Stimulated activated CD4-positive, alpha-beta T cell treated with anti-CD3 and anti-CD28 coated beads, Interleukin-1b, Interleukin-23, amount 100 ng/mL, for 1 hour (primary cell): ENCODE measurements around the gene RAP1GAP2.
"Not testable (repeated sequence)": the region's sequence is repeated elsewhere in the genome, so short reads cannot be mapped to it uniquely, and the experiment has no call there.

Source experiments
- DNase-seq, 2 donors: peaks; one replicate each; pipeline ENCODE4 v3.0.0-alpha.2; 2020; ENCODE audit warnings: low read depth in 2 of 2

RAP1GAP2 gene

DNA sequence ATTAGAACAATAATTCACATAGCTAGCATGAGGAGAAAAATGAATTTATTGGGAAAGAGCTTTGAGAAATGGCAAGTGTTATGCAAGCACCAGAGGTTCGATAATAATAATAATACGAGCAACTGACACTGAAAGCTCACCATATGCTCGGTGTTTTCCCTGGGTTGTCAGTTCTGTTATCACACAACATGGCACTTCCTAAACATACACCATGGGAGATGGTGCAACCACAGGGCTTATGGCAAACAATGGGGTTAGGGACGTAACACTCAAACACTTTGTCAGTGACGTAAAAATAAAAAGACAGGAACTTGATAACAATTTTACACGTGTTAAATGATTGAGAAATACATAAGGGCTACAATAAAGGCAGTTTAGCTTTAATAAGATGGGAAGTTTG is 243.5 kb downstream of the RAP1GAP2 start:
- no peak for DNase-seq

DNA sequence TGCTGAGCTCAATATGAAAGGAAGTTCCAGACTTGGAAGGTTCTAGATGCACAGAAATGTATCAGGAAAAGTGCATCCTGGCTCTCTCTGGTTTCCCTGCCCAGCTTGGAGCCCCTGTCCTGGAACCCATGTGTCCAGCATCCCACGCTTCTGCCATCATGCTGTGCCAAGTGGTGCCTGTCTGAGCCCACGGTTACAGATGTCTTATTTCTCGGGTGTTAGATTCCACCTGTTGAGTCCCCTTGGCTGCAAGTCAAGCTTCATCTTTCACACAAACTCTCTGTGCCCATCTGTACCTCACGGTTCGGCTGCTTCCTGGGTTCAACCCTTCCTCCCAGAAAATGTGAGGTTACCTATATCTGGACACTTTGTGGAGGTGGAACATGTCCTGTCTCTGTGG is 244.6 kb downstream of the RAP1GAP2 start:
- no peak for DNase-seq

DNA sequence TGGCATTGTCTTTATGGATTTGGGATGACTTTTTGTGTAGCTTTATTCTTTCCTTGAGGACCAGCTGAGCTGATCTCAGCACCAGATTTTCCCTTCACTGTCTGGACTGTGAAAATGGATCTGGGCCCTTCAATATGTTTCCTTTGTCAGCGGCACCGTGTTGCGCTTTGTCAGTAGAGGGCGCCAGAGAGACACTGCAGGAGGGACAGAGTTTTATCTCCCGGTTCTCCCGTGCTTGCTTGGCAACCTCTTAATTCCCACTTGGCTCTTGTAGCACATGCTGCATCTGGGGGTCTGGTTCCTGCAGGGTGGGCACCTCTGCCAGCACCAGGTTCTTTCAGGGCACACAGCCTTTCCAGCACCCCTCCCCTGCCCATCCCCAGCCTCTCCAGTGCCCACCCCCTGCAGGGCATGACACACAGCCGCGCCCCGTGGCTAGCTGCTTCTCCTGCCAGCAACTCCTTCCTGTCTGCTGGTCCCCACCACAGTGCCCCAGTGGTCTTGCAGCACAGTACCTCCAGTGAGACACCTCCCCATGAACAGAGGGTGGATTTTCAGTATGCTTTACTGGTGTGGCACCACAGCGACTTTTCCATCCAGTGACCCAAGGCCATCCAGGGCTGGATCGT is 247.6 kb downstream of the RAP1GAP2 start:
- no peak for DNase-seq

DNA sequence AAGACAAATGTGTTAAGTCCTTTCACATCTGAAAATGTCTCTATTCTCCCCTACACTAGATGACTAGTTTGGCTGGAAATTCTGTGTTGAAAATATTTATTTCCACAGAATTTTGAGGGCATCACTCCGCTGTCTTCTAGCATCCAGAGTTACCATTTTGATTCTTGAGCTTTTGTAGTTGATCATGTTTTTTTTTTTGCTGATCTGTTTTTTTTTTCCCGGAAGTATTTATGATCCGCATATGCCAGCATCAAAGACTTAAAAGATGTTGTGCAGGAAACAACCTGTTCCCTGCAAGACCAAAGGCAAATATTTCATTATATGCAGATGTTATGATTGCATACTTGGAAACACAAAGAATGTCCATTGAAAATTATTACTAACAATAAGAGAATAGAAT is 250.5 kb downstream of the RAP1GAP2 start:
- DNase-seq = no peak

DNA sequence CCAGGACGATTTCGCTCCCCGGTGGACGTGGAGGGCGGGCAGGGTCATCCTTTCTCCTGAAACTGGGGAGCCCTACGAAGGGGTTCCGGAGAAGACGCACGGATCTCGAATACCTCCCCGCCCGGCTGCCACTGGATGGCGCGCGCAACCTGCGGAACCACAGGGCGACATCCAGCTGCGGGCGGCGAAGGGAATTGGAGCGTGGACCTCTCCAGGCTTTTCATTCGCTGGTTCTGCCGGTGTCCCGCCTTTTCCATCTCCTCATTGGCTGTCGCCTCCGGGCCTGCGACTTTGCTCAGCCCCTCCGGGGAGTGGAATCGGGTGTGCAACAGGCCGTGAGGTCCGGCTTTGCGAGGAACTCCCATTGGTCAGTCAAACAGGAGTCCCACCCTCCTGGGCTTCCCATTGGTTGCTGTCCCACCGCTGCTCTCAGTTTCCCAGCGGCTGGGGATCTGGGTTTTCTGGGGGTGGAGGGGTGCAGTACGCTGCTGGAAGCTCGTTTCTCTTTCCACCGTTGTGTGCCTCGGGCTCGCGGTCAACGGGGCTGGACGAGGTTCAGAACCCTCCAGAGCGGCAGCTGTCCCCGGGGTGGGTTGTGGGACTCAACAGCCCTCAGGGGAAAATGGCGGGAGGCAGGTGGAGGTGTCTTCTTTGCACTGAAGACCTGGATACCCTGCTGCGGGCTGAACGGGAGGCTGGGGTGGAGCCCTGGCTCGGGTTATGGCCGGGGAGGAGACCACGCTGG is 252.7 kb downstream of the RAP1GAP2 start:
- peak; percentile 80 to 83 for DNase-seq

DNA sequence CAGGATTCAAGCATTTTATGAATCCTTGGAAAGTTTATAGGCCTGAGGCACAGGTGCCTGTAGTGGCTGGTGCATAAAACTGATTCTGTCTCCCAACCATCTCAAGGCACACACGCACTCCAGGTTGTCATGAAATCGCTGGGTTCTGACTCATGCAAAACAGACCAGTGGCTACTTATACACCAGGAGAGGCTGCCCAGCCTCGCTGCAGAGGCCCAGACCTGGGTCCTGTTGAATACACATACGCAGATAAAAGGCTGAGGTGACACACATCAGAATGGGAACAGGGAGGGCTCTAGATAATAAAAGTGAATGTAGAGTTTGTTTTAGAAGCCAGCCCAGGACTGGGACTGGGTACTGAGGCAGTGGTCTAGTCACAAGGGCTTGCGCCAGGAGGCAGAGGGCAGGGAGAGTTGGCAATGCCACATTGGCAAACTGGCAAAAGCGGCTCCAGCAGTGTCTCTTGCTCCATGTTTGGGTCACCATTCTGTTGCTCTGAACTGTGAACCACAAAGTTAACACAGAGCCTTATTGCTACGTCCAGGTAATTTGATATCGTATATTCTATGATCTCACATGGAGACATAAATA is 253.6 kb downstream of the RAP1GAP2 start:
- DNase-seq = no peak

DNA sequence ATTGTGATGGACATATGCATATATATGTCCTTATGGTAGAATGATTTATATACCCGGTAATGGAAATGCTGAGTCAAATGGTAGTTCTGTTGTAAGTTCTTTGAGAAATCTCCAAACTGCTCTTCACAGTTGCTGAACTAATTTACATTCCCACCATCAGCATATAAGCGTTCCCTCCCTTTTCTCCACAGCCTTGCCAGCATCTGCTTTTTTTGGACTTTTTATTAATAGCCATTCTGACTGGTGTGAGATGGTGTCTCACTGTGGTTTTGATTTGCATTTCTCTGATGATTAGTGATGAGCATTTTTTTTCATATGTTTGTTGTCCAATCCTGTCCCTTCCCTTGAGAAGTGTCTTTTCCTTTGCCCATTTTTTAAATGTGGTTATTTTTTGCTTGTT is 258.6 kb downstream of the RAP1GAP2 start:
- DNase-seq = not testable (repeated sequence)

DNA sequence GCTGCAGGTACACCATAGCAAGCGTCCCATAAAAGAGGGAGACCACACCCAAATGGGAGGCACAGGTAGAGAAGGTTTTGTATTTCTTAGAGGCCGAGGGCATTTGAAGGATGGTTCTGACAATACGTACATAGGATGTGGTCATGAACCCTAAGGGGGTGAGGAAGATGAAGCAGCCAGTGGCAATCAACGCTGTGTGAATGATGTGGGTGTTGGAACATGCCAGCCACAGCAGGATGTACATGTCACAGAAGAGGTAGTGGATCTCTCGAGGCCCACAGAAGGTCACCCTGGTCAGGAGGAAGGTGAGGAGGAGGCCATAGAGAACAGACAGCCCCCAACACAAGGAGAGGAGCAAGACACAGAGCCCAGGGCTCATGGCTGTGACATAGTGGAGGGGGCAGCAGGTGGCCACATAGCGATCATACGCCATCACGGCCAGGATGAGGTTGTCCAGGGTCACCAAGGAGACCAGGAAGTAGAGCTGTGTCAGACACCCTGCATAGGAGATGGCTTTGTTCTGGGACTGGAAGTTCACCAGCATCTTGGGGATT is 266.7 kb downstream of the RAP1GAP2 start:
- not testable (repeated sequence) for DNase-seq

DNA sequence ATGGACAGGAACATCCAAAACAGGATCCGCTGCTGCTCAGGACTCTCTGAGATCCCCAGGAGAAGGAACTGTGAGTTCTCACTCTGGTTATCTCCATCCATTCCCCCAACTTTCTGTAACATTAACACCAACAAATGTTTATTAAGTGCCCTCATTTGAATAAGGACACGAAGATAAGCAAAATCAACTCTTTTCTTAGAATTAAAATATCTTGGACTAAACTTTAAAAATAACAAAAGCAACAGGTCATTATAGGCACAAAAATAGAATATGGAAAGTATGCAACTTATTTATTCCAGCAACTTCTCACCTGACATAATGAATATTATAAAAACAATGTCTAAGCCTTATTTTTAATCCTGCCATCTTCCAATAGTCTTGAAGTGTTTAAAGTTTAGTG is 267.3 kb downstream of the RAP1GAP2 start, which contains the start of gene OR1D5:
Gene OR1D5, minus strand, starts transcription at position 101 of the 400 bp plus-strand sequence. Its CDS starts 0 bp downstream, at position 101.
- DNase-seq = not testable (repeated sequence)

DNA sequence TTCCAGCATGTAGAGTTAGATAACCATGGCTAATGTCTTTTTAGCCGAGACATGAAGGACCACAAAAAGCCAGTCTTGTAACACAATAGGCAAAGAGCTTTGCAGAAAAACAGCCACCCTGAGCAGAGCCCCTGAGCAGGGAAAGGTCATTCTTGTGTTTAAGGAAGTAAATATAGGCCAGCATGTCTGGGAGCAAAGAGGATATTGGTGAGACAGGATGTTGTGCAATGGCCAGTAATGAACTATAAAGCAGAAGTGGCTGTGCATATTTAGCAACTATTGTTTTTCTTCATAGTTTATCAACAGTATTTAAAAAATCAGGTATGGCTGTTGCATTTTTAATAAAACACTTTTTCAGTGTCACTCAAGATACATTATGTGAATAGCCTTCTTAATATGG is 269.0 kb downstream of the RAP1GAP2 start:
- not testable (repeated sequence) for DNase-seq

DNA sequence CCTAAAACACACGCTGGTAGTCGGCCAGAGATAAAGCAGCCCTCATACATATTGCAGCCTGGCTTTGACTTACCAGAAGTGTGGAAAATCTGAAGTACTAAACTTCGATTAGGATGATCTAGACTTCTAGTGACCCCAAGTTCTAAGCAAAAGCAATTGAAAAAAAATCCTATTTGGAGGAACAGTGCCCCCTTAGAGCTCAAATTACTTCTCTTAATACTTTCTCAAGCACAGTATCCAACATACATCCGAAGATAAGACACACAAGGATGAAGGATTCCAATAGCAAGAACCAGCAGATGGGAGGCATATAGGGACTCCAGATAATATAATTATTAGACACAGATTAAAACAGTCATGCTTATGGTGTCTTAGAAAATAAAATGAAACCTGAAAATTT is 277.6 kb downstream of the RAP1GAP2 start:
- DNase-seq = not testable (repeated sequence)
